ENCODE results near the gene WDR35.

The WDR35 gene

DNA sequence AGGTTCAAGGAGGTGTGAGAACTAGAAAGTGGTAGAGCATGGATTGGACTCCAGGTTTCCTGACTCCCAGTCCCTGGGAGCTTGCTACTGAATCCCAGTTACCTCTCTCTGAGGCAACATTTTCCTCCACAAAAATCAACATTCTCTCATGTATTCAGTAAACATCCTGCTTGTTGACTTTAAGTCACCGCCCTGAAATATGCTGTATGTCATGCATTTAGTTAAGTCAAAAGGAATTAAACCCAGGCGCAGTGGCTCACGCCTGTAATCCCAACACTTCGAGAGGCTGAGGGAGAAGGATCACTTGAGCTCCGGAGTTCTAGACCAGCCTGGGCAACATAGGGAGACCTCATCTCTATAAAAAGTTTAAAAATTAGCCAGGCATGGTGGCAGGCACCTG is 18.8 kb upstream of the WDR35 start:
- DNase-seq, result no peak

- no peak for DNase-seq
Observed at GRCh38 chr2:20005891-20006470, 16.1 kb upstream of the WDR35 start.

- no peak for DNase-seq
Observed at GRCh38 chr2:20005067-20005627, 15.2 kb upstream of the WDR35 start.

GRCh38 chr2:20001361-20001863 is 11.5 kb upstream of the WDR35 start:
- no peak for DNase-seq

DNA sequence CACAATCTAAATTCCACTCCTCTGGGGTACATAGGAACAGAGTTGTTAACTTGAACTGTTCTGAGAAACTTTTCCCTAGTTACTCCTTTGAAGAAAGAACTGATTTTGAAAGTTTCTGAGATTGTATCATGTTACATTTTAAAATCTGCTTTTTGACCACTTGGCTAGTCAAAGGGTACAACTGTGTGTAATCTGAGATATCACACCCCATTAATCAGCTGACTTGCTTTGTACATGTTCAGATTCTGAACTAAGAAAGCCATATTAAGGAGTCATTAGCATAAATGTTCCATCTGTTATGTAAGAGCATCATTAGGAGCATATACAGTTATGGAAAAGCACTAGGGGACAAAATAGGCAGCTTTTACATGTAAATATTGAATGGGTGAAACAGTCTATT is 3.8 kb upstream of the WDR35 start:
- DNase-seq, result no peak

- DNase-seq, result no peak
Observed at GRCh38 chr2:19991895-19992294, 2.0 kb upstream of the WDR35 start.

DNA sequence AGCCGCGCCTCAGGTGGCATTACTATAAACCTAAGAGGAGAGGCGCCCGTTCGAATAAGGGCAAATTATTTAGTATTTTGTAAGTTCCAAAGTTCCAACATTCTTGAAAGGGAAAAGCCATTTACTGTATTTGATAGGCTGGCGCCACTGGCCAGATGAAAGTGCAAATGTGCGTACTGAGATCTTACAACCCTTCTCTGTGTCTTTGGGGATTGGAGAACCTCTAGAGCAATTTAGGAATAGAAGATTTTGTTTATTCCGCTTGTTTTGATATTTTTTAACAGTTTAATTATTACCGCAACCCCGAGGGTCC is 467 bp upstream of the WDR35 start:
- DNase-seq, result no peak

- DNase-seq, result no peak
Observed at GRCh38 chr2:19989342-19989666, 601 bp downstream of the WDR35 start.

GRCh38 chr2:19988600-19988999 is 1.3 kb downstream of the WDR35 start:
- DNase-seq, result no peak

DNA sequence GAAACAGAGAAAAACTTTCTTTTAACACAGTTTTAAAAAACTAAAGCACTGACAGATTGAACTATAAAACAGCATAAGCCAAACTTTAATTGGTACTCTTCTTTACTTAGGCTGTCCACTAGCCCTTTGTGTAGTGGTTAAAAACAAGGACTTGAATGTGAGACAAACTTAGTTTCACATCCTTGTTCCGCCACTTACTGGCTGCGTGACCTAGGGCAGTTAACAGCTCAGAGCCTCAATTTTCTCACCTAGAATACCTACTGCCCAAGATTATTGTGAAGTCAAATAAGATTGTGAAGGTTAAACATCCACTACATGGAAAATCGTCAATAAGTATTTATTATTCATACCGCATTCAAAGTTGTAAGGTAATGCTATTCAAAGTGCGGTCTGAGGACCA is 2.0 kb downstream of the WDR35 start:
- no peak for DNase-seq

GRCh38 chr2:19982268-19982667 is 7.6 kb downstream of the WDR35 start:
- DNase-seq, result no peak

DNA sequence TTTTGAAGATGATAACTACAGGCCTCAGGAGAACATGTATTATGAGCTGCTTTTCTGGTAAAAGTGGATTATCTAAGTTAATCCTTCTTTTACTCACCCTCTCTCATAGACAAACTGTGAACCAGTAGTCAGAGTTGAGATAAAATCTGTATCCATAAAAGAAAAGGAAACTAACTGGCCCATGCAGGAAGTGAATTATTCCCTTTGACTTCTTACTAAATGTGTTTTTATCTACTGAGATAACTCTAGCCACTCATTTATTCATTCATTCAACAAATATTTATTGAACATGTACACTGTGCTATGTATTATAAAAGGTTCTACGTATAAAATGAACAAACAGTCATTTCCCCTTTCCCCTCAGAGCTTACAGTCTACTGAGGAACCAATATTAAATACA is 10.0 kb downstream of the WDR35 start:
- no peak for DNase-seq

GRCh38 chr2:19973466-19973865 is 16.4 kb downstream of the WDR35 start:
- DNase-seq, result no peak

DNA sequence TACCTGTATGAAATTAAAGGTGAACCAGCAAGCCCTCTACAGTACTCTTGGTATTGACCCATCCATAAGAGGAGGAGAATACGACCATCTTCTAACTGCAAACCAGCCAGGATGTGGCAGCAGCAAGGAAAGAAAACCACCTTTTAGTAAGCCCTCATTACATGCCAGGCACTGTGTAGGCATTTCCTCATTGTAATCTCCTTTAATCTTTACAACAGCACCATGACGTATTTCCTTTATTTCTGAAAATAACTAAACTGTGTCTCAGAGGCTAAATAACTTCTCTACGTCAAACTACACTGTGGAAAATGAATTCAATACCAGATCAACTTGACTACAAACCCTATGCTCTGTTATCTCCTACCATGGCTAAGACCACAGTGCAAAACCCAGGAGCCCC is 18.2 kb downstream of the WDR35 start:
- DNase-seq, result no peak

- no peak for DNase-seq
Observed at GRCh38 chr2:19963386-19963785, 26.5 kb downstream of the WDR35 start.

GRCh38 chr2:19955544-19956422 is 34.1 kb downstream of the WDR35 start:
- DNase-seq, result peak; percentile 16

- no peak for DNase-seq
Observed at GRCh38 chr2:19949071-19949470, 40.8 kb downstream of the WDR35 start.

GRCh38 chr2:19947184-19947940 is 42.5 kb downstream of the WDR35 start:
- DNase-seq, result no peak

DNA sequence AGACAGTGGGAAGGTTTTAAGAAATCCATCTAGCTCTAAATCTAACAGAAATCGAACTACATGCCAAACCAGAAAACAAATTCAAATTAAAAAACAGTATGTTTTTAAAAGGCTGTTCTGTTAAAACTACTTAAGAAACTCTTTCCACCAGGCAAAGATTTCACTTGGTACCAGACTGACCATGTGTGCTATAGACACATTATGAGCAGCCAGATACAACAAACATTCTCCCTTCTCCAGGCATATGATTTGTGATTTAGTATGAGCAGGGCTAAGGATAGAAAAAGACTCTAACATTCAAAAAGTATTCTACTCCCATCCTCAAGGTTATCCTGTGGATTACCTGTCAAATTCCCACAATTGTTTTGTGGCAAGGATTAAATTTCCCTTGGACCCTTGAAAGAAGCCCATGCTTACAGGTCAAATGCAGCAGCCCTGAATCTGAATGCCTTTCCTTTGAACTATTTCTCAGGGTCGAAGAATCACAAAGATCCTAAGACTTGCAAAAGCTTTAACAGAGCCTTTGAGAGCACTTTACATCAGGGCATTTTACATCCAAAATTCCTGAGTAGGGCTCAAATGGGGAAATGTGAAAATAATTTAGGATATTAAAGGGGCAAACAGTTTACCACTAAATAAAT is 45.6 kb downstream of the WDR35 start:
- DNase-seq, result no peak

DNA sequence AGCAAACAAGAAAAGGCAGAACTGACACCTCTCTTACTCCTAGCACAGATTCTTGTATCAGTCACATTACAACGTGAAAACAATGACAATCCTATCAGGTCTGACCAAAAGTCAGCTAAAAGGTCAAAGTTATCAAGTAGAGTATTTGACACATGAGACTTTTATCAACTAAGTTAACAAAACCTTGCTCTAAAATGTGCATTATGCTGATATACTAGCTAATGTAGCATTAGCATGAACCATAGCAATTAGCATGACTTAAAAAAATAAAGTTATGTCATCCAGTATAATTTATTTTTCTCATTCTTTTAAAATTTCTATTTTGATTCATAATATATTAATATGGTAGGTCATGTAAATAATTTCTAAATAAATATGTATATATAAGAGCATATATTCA is 46.7 kb downstream of the WDR35 start:
- DNase-seq, result no peak

DNA sequence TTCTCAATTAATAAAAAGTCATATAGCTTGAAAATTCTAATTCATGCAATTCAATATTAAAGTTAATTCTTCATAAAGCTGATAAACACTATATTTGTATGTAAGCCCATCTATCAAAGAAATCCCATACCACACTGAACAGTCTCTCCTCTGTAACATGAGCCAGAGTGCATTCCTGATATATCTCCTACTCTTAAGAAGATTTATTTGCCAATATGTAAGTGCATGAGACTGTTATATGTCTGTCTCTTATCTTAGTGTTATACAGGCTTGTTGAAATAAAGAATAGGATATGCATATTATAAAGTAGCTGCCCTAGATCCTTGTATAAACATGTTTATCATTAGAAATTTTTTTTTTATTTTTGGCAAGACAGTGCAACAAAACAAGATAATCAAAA is 47.7 kb downstream of the WDR35 start:
- DNase-seq, result no peak

GRCh38 chr2:19937004-19937403 is 52.9 kb downstream of the WDR35 start:
- no peak for DNase-seq

- no peak for DNase-seq
Observed at GRCh38 chr2:19936203-19936602, 53.7 kb downstream of the WDR35 start.
